Measurements from ENCODE around the gene KCNH1. TPM values are rescaled to one million over a fixed set of nuclear protein-coding genes. Genes with fewer than 3 reads are reported as not detected.

KCNH1 gene
- total RNA-seq, 1 donor from 2014 or later: not detected

GRCh38 chr1:210652329-210652954, 481.5 kb downstream of the KCNH1 start:
- ATAC-seq (no peak), DNase-seq (no peak)
- intact Hi-C loops (cut with micrococcal nuclease): no loop called here

GRCh38 chr1:210650403-210650802, 483.5 kb downstream of the KCNH1 start:
- intact Hi-C loops (cut with micrococcal nuclease): no loop called here
- ATAC-seq (no peak), DNase-seq (no peak)

DNA sequence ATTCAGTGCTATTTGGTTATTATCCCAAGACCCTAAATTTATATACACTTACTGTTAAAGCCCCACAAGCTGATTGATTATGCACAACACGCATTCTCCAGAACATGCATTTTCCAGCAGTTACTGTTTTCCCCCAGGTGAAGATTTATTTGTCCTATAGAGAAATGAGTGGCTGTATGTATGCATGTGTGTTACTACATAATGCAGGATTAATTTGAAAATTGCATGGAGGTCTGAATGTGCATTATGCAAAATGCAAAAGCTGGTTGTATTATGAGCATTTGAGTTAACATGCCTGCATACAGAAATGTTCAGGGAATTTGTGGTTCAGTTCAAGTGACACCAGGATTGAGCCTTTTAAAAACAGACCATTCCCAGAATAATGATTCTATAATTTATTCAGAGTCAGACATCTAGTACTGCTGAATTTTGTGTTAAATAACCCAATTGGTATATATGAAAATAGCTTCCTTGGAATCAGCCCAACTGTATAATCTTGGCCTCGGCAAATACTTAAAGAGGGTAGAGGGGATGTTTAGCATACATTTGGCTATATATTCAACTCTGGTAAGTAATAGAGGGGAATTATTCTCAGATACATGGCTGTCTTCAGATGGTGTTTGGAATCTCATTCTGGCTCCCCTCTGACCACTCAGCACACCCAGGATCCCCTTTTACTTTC, 485.2 kb downstream of the KCNH1 start:
- no peak for DNase-seq
- no peak for ATAC-seq
- intact Hi-C loops (cut with micrococcal nuclease): no loop called here

DNA sequence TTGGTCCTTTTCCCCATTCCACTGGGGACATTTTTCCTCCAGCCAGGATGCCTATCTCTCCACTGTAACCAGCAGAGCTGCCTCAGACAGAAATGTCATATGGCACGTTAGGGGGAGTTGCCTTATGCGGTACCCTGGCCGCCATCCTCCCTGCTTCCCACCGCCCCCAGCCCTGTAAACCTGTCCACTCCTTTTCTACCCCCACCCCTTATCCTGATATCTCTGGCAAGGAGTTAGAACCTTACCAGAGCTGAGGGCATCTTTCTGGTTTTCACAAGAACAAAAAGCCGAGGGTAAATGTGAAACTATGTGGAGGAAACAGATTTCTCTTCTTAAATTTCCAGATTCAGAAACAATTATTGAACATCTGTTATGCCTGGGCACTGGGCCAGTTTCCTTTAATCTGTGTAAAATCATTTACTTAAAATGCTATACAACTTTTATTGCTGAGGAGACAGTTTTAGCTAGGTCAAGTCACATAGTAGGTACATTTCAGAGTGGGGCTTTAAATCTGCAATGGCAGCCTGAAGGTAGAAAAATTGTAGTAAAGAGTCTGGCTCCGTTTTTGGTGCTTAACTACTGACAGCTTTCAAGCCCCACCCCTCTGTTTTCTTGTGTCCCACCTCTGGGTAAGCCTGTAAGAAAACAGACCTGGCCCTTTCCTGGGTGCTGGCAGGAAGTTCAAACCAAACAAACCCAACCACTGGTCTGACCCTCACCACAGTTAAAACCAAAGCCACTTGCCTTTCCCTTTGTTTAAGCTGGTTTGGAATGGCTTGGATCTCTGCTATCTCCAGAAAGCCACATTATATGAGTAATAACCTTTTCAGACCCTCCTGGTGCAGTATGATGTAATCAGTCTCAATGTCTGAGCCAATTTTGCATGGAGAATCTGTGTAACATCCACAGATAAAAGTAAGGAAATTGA, 486.3 kb downstream of the KCNH1 start:
- DNase-seq (no peak), ATAC-seq (no peak)
- intact Hi-C loops (cut with micrococcal nuclease): no loop called here

DNA sequence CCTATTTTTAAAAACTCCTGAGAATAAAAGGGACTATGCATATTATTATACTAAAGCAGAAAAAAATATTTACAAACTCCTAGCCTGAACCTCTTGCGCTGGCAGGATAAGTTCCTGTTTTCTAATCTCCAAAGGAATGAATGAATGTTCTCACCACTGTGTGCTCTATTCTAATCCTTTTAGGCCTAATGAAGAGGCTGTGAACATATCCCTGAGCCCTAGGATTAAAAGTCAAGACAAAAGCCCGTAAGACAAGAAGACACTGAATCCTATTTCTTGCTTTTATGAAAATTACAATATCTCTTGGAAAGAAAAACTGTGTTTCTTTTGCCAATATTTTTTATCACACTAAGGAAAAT, 487.7 kb downstream of the KCNH1 start:
- intact Hi-C loops (cut with micrococcal nuclease): no loop called here
- no peak for DNase-seq
- no peak for ATAC-seq

GRCh38 chr1:210645582-210646257, 488.2 kb downstream of the KCNH1 start:
- intact Hi-C loops (cut with micrococcal nuclease): no loop called here
- DNase-seq (no peak), ATAC-seq (no peak)

DNA sequence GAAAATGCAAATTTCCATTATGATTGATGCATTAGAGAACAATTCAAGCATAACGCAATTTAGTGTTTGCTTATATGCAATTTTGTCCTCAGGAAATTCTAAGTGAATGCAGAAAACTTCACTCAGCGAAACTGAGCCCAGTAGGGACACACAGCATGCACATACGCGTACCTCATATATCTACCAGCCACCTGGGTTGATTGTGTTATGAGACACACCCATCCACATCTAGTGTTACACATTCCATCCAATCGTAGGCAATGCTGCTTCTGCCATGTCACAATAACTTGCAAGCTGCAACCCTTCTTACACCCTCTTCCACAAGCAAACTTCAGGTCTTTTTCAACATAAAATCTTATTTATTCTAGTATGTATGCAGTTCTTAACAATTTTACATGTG, 492.4 kb downstream of the KCNH1 start:
- ATAC-seq: no peak
- intact Hi-C loops (cut with micrococcal nuclease): no loop called here
- no peak for DNase-seq

GRCh38 chr1:210635108-210635507, 498.8 kb downstream of the KCNH1 start:
- ATAC-seq (no peak), DNase-seq (no peak)
- intact Hi-C loops (cut with micrococcal nuclease): no loop called here

DNA sequence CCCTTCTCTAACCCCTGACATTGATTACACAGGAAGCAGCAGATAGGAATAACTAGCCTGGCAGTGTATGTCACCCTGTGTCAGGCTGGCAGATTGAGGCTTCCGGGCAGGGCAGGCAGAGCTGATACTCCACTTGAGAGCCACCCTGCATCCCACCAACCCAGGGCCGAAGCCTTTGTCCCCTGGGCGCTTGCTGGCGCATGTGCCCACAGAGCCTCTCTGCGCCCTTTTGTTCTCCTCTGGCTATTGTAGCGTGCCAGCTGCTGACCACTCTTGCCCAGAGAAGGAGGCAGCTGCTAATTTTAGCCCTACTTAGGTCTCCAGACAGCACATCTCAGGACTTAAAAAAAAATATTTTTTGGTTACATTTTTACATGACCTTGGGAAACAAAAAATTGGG, 500.3 kb downstream of the KCNH1 start:
- intact Hi-C loops (cut with micrococcal nuclease): no loop called here
- ATAC-seq (peak; percentile 86), DNase-seq (peak; percentile 46)

DNA sequence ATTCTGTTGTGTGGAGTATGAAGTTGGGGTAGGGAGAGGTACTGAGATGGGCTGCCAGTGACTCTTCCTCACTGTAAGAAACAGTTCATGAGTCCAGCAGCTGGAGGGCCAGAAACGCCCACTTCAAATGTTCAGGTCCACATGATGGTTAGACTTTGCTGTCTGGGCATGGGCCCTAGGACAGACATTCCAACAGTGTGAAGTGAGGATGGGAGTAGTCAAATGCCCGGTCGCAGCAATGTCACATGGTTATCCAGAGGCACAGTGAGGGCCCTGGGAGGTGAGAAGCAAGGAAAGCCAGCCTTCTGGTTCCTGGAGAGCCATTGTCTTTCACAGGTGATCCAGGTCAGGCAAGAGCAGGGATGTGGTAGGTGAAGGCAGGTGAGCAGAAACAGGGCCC, 500.8 kb downstream of the KCNH1 start:
- intact Hi-C loops (cut with micrococcal nuclease): no loop called here
- DNase-seq: no peak
- peak; percentile 53 for ATAC-seq

- intact Hi-C loops (cut with micrococcal nuclease): no loop called here
- ATAC-seq (peak; percentile 58), DNase-seq (no peak)
Measured at GRCh38 chr1:210631399-210631798, 502.5 kb downstream of the KCNH1 start.

DNA sequence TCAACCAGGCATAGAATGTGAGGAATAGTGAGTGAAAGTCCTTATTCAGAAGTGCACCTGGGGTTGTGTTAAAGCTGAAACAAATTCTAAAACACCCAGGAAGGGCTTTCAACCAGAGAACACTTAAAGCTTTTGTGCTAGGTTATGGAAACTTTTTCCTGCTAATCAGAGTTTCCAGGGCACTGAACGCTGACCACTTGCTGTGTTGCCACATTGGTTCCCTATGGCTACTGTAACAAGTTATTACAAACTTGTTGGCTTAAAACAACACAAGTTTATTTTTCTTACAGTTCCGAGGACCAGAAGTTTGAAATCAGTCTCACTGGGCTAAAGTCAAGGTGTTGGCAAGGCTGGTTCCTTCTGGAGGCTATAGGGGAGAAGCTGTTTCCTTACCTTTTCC, 504.7 kb downstream of the KCNH1 start:
- ATAC-seq (no peak), DNase-seq (no peak)
- intact Hi-C loops (cut with micrococcal nuclease): no loop called here

- intact Hi-C loops (cut with micrococcal nuclease): no loop called here
- ATAC-seq (no peak), DNase-seq (no peak)
Measured at GRCh38 chr1:210627755-210628154, 506.2 kb downstream of the KCNH1 start.

Other genes starting within 250 kb of the KCNH1 start
- 53.0 TPM for gene RCOR3, start 125.2 kb upstream of the KCNH1 start, total RNA-seq
- 2.4 TPM for gene TRAF5, start 192.7 kb upstream of the KCNH1 start, total RNA-seq

Measured in left ventricle myocardium superior (tissue), 1 donor.